ENCODE data around the gene HOOK1.

DNA sequence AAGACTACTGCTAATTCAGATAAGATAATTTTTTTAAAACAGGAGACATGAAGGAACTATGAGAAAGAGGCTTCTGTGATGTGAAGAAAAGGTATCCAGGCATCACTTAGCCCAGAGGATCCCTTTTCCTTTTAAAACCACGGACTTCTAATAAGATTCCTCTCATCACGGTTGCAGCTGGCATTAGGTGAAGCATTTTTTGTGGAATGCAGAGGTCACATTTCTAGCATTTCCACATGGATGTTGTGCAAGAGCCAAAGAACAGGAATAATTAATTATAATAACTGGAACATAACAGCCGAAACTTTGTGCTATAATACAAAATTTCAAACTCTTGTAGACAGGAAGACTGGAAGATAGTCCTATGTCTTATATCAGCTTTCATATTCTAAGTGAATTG is 84.2 kb downstream of the HOOK1 start:
- TF ChIP-seq, protein P1, sequence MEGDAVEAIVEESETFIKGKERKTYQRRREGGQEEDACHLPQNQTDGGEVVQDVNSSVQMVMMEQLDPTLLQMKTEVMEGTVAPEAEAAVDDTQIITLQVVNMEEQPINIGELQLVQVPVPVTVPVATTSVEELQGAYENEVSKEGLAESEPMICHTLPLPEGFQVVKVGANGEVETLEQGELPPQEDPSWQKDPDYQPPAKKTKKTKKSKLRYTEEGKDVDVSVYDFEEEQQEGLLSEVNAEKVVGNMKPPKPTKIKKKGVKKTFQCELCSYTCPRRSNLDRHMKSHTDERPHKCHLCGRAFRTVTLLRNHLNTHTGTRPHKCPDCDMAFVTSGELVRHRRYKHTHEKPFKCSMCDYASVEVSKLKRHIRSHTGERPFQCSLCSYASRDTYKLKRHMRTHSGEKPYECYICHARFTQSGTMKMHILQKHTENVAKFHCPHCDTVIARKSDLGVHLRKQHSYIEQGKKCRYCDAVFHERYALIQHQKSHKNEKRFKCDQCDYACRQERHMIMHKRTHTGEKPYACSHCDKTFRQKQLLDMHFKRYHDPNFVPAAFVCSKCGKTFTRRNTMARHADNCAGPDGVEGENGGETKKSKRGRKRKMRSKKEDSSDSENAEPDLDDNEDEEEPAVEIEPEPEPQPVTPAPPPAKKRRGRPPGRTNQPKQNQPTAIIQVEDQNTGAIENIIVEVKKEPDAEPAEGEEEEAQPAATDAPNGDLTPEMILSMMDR (conservative IDR thresholded peaks at IDR 0.05): no peak
- TF ChIP-seq ZFX (IDR thresholded peaks at IDR 0.05): no peak

Data from C4-2B (cell line).